B cell (primary cell): Measurements from ENCODE around the gene NKAPL. TPM values are rescaled to one million over a fixed set of nuclear protein-coding genes. Genes with fewer than 3 reads are reported as not detected.

ENCODE experiments used
- ATAC-seq: fragments of 200-7000 bp; cut with Tn5 transposase; one replicate; pipeline ENCODE4 v1.10.0; 2021; ENCODE audit warnings: low read depth, mild to moderate bottlenecking, moderate number of reproducible peaks, moderate library complexity
- CTCF ChIA-PET: fragments of 350-600 bp; sonication (Branson Sonifier 250); formaldehyde crosslinking; loops from one replicate; lab custom pipeline; 2021; ENCODE audit warnings: antibody characterized with exemption, inconsistent platforms; lab: Charles Lee
- POLR2A ChIA-PET: fragments of 350-600 bp; sonication (Branson Sonifier 250); formaldehyde crosslinking; loops from one replicate; lab custom pipeline; 2021; ENCODE audit warnings: antibody characterized with exemption; lab: Charles Lee
- DNase-seq: peaks from one replicate; pipeline ENCODE4 v3.0.0; 2013
- H2AFZ ChIP-seq: 2 replicates; pipeline ENCODE4 v1.6.1; 2012; ENCODE audit warnings: mild to moderate bottlenecking, low read depth, low read length; ENCODE audit not compliant: insufficient read depth, poor library complexity, severe bottlenecking
- H3K27ac ChIP-seq, 2 donors: 1 replicate in 1 of 2; 2 replicates in 1 of 2; pipeline ENCODE4 v1.5.1; 2012 to 2013; ENCODE audit warnings: low read length in 2 of 2, mild to moderate bottlenecking in 2 of 2, moderate library complexity in 1 of 2
- H3K27me3 ChIP-seq, 4 experiments: fragments of 200-600 bp in 1 of 4; sonication (generic) in 1 of 4; replicated peaks in 1 of 4; 1 replicate in 2 of 4; 2 replicates in 2 of 4; pipeline versions ENCODE4 v1.6.1 to v1.7.0; 2013 to 2016; ENCODE audit warnings: low read length in 3 of 4, mild to moderate bottlenecking in 2 of 4, mixed read lengths in 1 of 4, moderate library complexity in 1 of 4; ENCODE audit not compliant: insufficient read depth in 4 of 4, control insufficient read depth in 3 of 4; ENCODE audit errors: control extremely low read depth in 1 of 4
- H3K36me3 ChIP-seq, 2 experiments: replicated peaks in 1 of 2; 1 replicate in 1 of 2; 2 replicates in 1 of 2; pipeline versions ENCODE4 v1.6.1 to v1.7.1; 2013; ENCODE audit warnings: low read length in 1 of 2; ENCODE audit not compliant: insufficient read depth in 2 of 2, control insufficient read depth in 1 of 2; ENCODE audit errors: control extremely low read depth in 1 of 2, extremely low read depth in 1 of 2
- H3K4me1 ChIP-seq, 2 donors: fragments of 200-600 bp in 1 of 2; sonication (generic) in 1 of 2; 1 replicate in 1 of 2; 2 replicates in 1 of 2; pipeline versions ENCODE4 v1.5.1 to v1.6.1; 2013 to 2017; ENCODE audit warnings: low read length in 2 of 2; ENCODE audit not compliant: control insufficient read depth in 2 of 2, insufficient read depth in 2 of 2
- H3K4me2 ChIP-seq: replicated peaks from 2 replicates; pipeline ENCODE3; 2012; ENCODE audit warnings: mild to moderate bottlenecking, low read depth, low read length; ENCODE audit not compliant: poor library complexity, severe bottlenecking
- H3K4me3 ChIP-seq, 5 experiments: fragments of 200-600 bp in 1 of 5; sonication (generic) in 1 of 5; 1 replicate in 3 of 5; 2 replicates in 2 of 5; pipeline versions ENCODE4 v1.5.1 to v1.7.0; 2011 to 2016; ENCODE audit warnings: low read length in 4 of 5, mild to moderate bottlenecking in 4 of 5, low read depth in 2 of 5, control low read depth in 1 of 5, moderate library complexity in 1 of 5; ENCODE audit not compliant: insufficient read depth in 1 of 5; ENCODE audit errors: control extremely low read depth in 1 of 5, extremely low read depth in 1 of 5
- H3K79me2 ChIP-seq: fragments of 200-600 bp; sonication (generic); one replicate; pipeline ENCODE4 v1.6.0; 2016; ENCODE audit warnings: low read length; ENCODE audit not compliant: control insufficient read depth, insufficient read depth
- H3K9ac ChIP-seq: fragments of 200-600 bp; sonication (generic); 2 replicates; pipeline ENCODE4 v1.6.1; 2017; ENCODE audit warnings: mild to moderate bottlenecking, low read length, moderate library complexity
- H3K9me3 ChIP-seq, 3 donors: one replicate each; pipeline versions ENCODE4 v1.6.1 to v1.7.1; 2013; ENCODE audit warnings: low read length in 2 of 3; ENCODE audit not compliant: control insufficient read depth in 2 of 3, insufficient read depth in 1 of 3; ENCODE audit errors: control extremely low read depth in 1 of 3
- H4K20me1 ChIP-seq: 2 replicates; pipeline ENCODE4 v1.6.0; 2012; ENCODE audit warnings: mild to moderate bottlenecking, low read length; ENCODE audit not compliant: insufficient read depth, control insufficient read depth, poor library complexity, severe bottlenecking
- H3K27ac Mint-ChIP-seq: one replicate; pipeline ENCODE4 v1.8.0; 2021; ENCODE audit warnings: mixed read lengths
- H3K27me3 Mint-ChIP-seq: one replicate; pipeline ENCODE4 v1.8.0; 2021; ENCODE audit warnings: mixed read lengths
- H3K4me1 Mint-ChIP-seq: one replicate; pipeline ENCODE4 v1.8.0; 2021; ENCODE audit warnings: mixed read lengths
- H3K4me3 Mint-ChIP-seq: one replicate; pipeline ENCODE4 v1.8.0; 2021; ENCODE audit warnings: mixed read lengths
- H3K9me3 Mint-ChIP-seq: one replicate; pipeline ENCODE4 v1.8.0; 2022; ENCODE audit warnings: mixed read lengths; ENCODE audit not compliant: insufficient read depth
- CTCF ChIP-seq: fragments of 200-600 bp; IDR thresholded peaks from one replicate; pipeline ENCODE4 v1.8.0; 2022; ENCODE audit warnings: antibody characterized with exemption, mild to moderate bottlenecking
- EZH2 ChIP-seq: IDR thresholded peaks from 2 replicates; pipeline ENCODE4 v1.6.1; 2012; ENCODE audit warnings: borderline replicate concordance, low read depth, mild to moderate bottlenecking, moderate library complexity, low read length; ENCODE audit not compliant: insufficient read depth, poor library complexity, severe bottlenecking
- WGBS: methylation state at CpG from one replicate; pipeline ENCODE4 v1.1.5; 2013; ENCODE audit warnings: missing lambda C conversion rate; ENCODE audit not compliant: insufficient coverage; 5-methylcytosine and 5-hydroxymethylcytosine counted together
- intact Hi-C: fragments of 100-400 bp; cut with micrococcal nuclease; formaldehyde crosslinking; loops from one replicate; pipeline ENCODE4 v1.10.0; 2022
- polyA plus RNA-seq: library from polyadenylated mRNA; depleted of rRNA; stranded (reverse); fragments of >200 nt; gene quantifications from 2 replicates; pipeline ENCODE4 v1.2.3, GENCODE V29; 2012
- total RNA-seq, 2 donors: library from RNA; stranded (reverse); fragments of 120-200 nt in 1 of 2; gene quantifications; 1 replicate in 1 of 2; 2 replicates in 1 of 2; pipeline versions ENCODE4 v1.2.3 to v1.2.4, GENCODE V29; 2013 to 2022

NKAPL gene
- total and polyA plus RNA-seq, 2 donors (not counting 1 experiment from before 2014, with no cell fraction given) = 0.52 TPM; not detected in 1

GRCh38 chr6:28254121-28254519, 5.0 kb upstream of the NKAPL start:
- H3K79me2 ChIP-seq = peaks cover 17% of the 10 kb centered on the region
- H3K4me3 Mint-ChIP-seq = no peak overlapping the region
- H3K4me2 ChIP-seq = no peak overlapping the region
- H3K27me3 ChIP-seq = peaks cover 0 to 3% (median 2%) of the 10 kb centered on the region in 4 experiments
- CTCF ChIA-PET = interaction anchor here (1.1 kb wide), 1 partner anchor 12 kb away, joined by 3 read pairs; no protein-coding TSS in a partner anchor
- POLR2A ChIA-PET = no interaction called here
- no peak overlapping the region for H3K9ac ChIP-seq
- H3K4me3 ChIP-seq = no peak overlapping the region
- peaks cover 0 to 12% (median under 1%) of the 10 kb centered on the region in 3 donors for H3K9me3 ChIP-seq
- peaks cover 3% of the 10 kb centered on the region for H3K27me3 Mint-ChIP-seq
- no peaks in the 10 kb centered on the region for H3K9me3 Mint-ChIP-seq
- H3K27ac Mint-ChIP-seq = no peak overlapping the region
- H2AFZ ChIP-seq = no peak overlapping the region
- H3K4me1 Mint-ChIP-seq = peaks cover 29% of the 10 kb centered on the region
- WGBS = 100% methylated on average over 1 of the region's 1 CpG
- H3K36me3 ChIP-seq = no peaks in the 10 kb centered on the region
- TF ChIP-seq EZH2 (no peak), CTCF (no peak)
- H4K20me1 ChIP-seq = no peaks in the 10 kb centered on the region
- no peak overlapping the region for H3K27ac ChIP-seq
- peaks cover 14 to 28% of the 10 kb centered on the region in 2 donors for H3K4me1 ChIP-seq
- DNase-seq = peak; percentile 27
- no peak for ATAC-seq
- intact Hi-C loops = no loop called here

GRCh38 chr6:28257042-28257441, 2.1 kb upstream of the NKAPL start:
- no peak overlapping the region for H3K4me3 ChIP-seq
- CTCF ChIA-PET = no interaction called here
- H3K9ac ChIP-seq = no peak overlapping the region

More at GRCh38 chr6:28257042-28257441, 2.1 kb upstream of the NKAPL start:
- Histone ChIP-seq H2AFZ (no peak overlapping the region), H3K27me3 (peaks cover 0 to 6% (median 2%) of the 10 kb centered on the region in 4 experiments), H3K4me1 (peaks cover 7 to 20% of the 10 kb centered on the region in 2 donors), H3K36me3 (no peaks in the 10 kb centered on the region), H3K27ac (no peak overlapping the region), H3K9me3 (peaks cover 0 to 18% (median 6%) of the 10 kb centered on the region in 3 donors), H4K20me1 (no peaks in the 10 kb centered on the region), H3K79me2 (peaks cover 10% of the 10 kb centered on the region), H3K4me2 (no peak overlapping the region)
- H3K4me3 Mint-ChIP-seq = no peak overlapping the region
- POLR2A ChIA-PET = no interaction called here
- peaks cover 15% of the 10 kb centered on the region for H3K4me1 Mint-ChIP-seq
- TF ChIP-seq EZH2 (no peak), CTCF (no peak)
- intact Hi-C loops = no loop called here
- no CpG with 5 or more reads among the region's 1 CpG for WGBS
- no peaks in the 10 kb centered on the region for H3K9me3 Mint-ChIP-seq
- peaks cover 3% of the 10 kb centered on the region for H3K27me3 Mint-ChIP-seq
- no peak for DNase-seq
- H3K27ac Mint-ChIP-seq = no peak overlapping the region
- no peak for ATAC-seq
